Spleen (tissue), 11 donors: ENCODE data around the gene INSL4. TPM values are rescaled to one million over a fixed set of nuclear protein-coding genes. Genes with fewer than 3 reads are reported as not detected.

Experiments used
- DNase-seq: peaks from one replicate; pipeline ENCODE4 v3.0.0-alpha.2; 2020
- H3K27ac ChIP-seq, 8 donors: fragments of 200-600 bp; sonication (generic) in 7 of 8; 1 replicate in 4 of 8; 2 replicates in 4 of 8; pipeline versions ENCODE4 v1.5.0 to v1.8.0; 2016 to 2021; ENCODE audit warnings: inconsistent platforms in 4 of 8, mild to moderate bottlenecking in 4 of 8, moderate library complexity in 1 of 8
- H3K27me3 ChIP-seq, 7 donors: fragments of 200-600 bp; sonication (generic) in 6 of 7; replicated peaks in 1 of 7; 1 replicate in 4 of 7; 2 replicates in 3 of 7; pipeline versions ENCODE4 v1.5.0 to v1.8.0; 2016 to 2021; ENCODE audit warnings: inconsistent platforms in 3 of 7, mild to moderate bottlenecking in 1 of 7
- H3K36me3 ChIP-seq, 6 donors: fragments of 200-600 bp; sonication (generic) in 5 of 6; 1 replicate in 4 of 6; 2 replicates in 2 of 6; pipeline versions ENCODE4 v1.5.0 to v1.8.0; 2016 to 2021; ENCODE audit warnings: inconsistent platforms in 2 of 6
- H3K4me1 ChIP-seq, 6 donors: fragments of 200-600 bp; sonication (generic) in 5 of 6; 1 replicate in 3 of 6; 2 replicates in 3 of 6; pipeline versions ENCODE4 v1.5.0 to v1.8.0; 2016 to 2021; ENCODE audit warnings: inconsistent platforms in 3 of 6
- H3K4me3 ChIP-seq, 8 donors: fragments of 200-600 bp; sonication (generic) in 7 of 8; 1 replicate in 4 of 8; 2 replicates in 4 of 8; pipeline versions ENCODE4 v1.5.0 to v1.8.0; 2016 to 2021; ENCODE audit warnings: inconsistent platforms in 4 of 8, mild to moderate bottlenecking in 4 of 8, moderate library complexity in 2 of 8
- H3K9me3 ChIP-seq, 8 donors: fragments of 200-600 bp; sonication (generic) in 7 of 8; 1 replicate in 4 of 8; 2 replicates in 4 of 8; pipeline versions ENCODE4 v1.5.0 to v1.8.0; 2016 to 2021; ENCODE audit warnings: inconsistent platforms in 4 of 8
- POLR2A ChIP-seq, 3 donors: fragments of 450-650 bp; IDR thresholded peaks; one replicate each; pipeline ENCODE4 v1.5.1; 2017; ENCODE audit warnings: antibody characterized with exemption in 3 of 3, mild to moderate bottlenecking in 1 of 3
- POLR2AphosphoS5 ChIP-seq, 3 donors: sonication (generic); formaldehyde crosslinking; IDR thresholded peaks; one replicate each; pipeline ENCODE4 v1.5.1; 2017; ENCODE audit warnings: antibody characterized with exemption in 3 of 3
- WGBS, 5 donors: extraction: QIAGEN DNeasy Blood & Tissue Kit in 3 of 5; methylation state at CpG; one replicate each; pipeline versions ENCODE4 v1.1.5 to v1.1.7; 2013 to 2018; 5-methylcytosine and 5-hydroxymethylcytosine counted together
- intact Hi-C: fragments of 100-400 bp; cut with DNase I; formaldehyde crosslinking; loops from one replicate; pipeline ENCODE4 v1.15.0; 2023; ENCODE audit warnings: low total_unique reads
- polyA plus RNA-seq, 3 donors: library from polyadenylated mRNA; stranded (reverse); fragments of 200-250 nt; gene quantifications; one replicate each; pipeline ENCODE4 v1.2.1, GENCODE V29; 2013
- total RNA-seq, 7 donors: library from RNA; depleted of rRNA in 3 of 7; stranded (reverse); fragments of >200 nt in 3 of 7; fragmentation: NEBNext Ultra II Directional in 4 of 7; extraction: Animal tissue kit (Norgen Biotek cat#: 25700) in 4 of 7; gene quantifications; one replicate each; pipeline versions ENCODE4 v1.1.0 to v1.2.1, GENCODE V29; 2016 to 2021
- TF ChIP-seq, protein P1 (sequence below), 11 experiments: fragments of 200-600 bp in 7 of 11; fragments of 450-650 bp in 4 of 11; sonication (generic) in 4 of 11; IDR thresholded peaks in 8 of 11; conservative IDR thresholded peaks in 3 of 11; 1 replicate in 7 of 11; 2 replicates in 4 of 11; pipeline versions ENCODE4 v1.4.0 to v1.8.0; 2016 to 2021; ENCODE audit warnings: antibody characterized with exemption in 11 of 11, inconsistent platforms in 4 of 11, mild to moderate bottlenecking in 1 of 11
- donor health status: healthy with polysubstance abuse.
- donor health status: DM: no; HTN: no; CAD: no; lungs with moderate emphysema.
- donor health status: DM: no; HTN: no; CAD: no.
- donor health status: Bipolar disorder and iron deficiency.
- donor health status: healthy.
- donor health status: DM: no; HTN: no; CAD: no.
- donor health status: DM: yes; HTN: yes; CAD: no.

Gene INSL4
- total and polyA plus RNA-seq, 10 donors: not detected

- no peak overlapping the region for H3K27ac ChIP-seq
- no peak overlapping the region for H3K4me3 ChIP-seq
- 24 to 34% (median 27%) methylated on average over 8 of the region's 8 CpGs for WGBS, 5 donors
- H3K36me3 ChIP-seq: no peaks in the 10 kb centered on the region
- peaks cover 0 to 6% (median 0%) of the 10 kb centered on the region in 6 donors for H3K4me1 ChIP-seq
- no peaks in the 10 kb centered on the region for H3K9me3 ChIP-seq
- TF ChIP-seq, protein P1, sequence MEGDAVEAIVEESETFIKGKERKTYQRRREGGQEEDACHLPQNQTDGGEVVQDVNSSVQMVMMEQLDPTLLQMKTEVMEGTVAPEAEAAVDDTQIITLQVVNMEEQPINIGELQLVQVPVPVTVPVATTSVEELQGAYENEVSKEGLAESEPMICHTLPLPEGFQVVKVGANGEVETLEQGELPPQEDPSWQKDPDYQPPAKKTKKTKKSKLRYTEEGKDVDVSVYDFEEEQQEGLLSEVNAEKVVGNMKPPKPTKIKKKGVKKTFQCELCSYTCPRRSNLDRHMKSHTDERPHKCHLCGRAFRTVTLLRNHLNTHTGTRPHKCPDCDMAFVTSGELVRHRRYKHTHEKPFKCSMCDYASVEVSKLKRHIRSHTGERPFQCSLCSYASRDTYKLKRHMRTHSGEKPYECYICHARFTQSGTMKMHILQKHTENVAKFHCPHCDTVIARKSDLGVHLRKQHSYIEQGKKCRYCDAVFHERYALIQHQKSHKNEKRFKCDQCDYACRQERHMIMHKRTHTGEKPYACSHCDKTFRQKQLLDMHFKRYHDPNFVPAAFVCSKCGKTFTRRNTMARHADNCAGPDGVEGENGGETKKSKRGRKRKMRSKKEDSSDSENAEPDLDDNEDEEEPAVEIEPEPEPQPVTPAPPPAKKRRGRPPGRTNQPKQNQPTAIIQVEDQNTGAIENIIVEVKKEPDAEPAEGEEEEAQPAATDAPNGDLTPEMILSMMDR (IDR thresholded peaks at IDR 0.05 in 8 of 11, conservative IDR thresholded peaks at IDR 0.05 in 3 of 11): peak; percentile 62 to 86 (median 72)
- TF ChIP-seq POLR2AphosphoS5 (IDR thresholded peaks at IDR 0.05) (no peak), POLR2A (IDR thresholded peaks at IDR 0.05) (no peak)
- DNase-seq: no peak
- H3K27me3 ChIP-seq: no peaks in the 10 kb centered on the region
- intact Hi-C loops: loop anchor here (5.0 kb wide), 2 partner anchors 241 to 416 kb away; no protein-coding TSS in a partner anchor
Observed at GRCh38 chr9:5186416-5187169, 44.6 kb upstream of the INSL4 start.

- Histone ChIP-seq H3K9me3 (no peaks in the 10 kb centered on the region), H3K27ac (no peak overlapping the region), H3K4me3 (no peak overlapping the region), H3K27me3 (no peaks in the 10 kb centered on the region), H3K4me1 (peaks cover 0 to 6% (median 0%) of the 10 kb centered on the region in 6 donors), H3K36me3 (no peaks in the 10 kb centered on the region)
- TF ChIP-seq, protein P1 (IDR thresholded peaks at IDR 0.05 in 8 of 11, conservative IDR thresholded peaks at IDR 0.05 in 3 of 11): no peak
- no peak for TF ChIP-seq POLR2AphosphoS5 (IDR thresholded peaks at IDR 0.05)
- TF ChIP-seq POLR2A (IDR thresholded peaks at IDR 0.05): no peak
- DNase-seq: no peak
- WGBS, 5 donors: 70 to 85% (median 83%) methylated on average over 8 to 10 of the region's 10 CpGs
- intact Hi-C loops: loop anchor here (5.0 kb wide), 2 partner anchors 239 to 414 kb away; no protein-coding TSS in a partner anchor
Observed at GRCh38 chr9:5188060-5188984, 42.9 kb upstream of the INSL4 start.

- H3K27me3 ChIP-seq: no peaks in the 10 kb centered on the region
- intact Hi-C loops: no loop called here
- H3K27ac ChIP-seq: no peak overlapping the region
- no peaks in the 10 kb centered on the region for H3K9me3 ChIP-seq
- no peak for DNase-seq
- no peak for TF ChIP-seq POLR2A (IDR thresholded peaks at IDR 0.05)
- TF ChIP-seq, protein P1 (IDR thresholded peaks at IDR 0.05 in 8 of 11, conservative IDR thresholded peaks at IDR 0.05 in 3 of 11): no peak
- TF ChIP-seq POLR2AphosphoS5 (IDR thresholded peaks at IDR 0.05): no peak
- WGBS, 5 donors: 86 to 94% (median 91%) methylated on average over 3 of the region's 3 CpGs
- H3K36me3 ChIP-seq: no peaks in the 10 kb centered on the region
- no peak overlapping the region for H3K4me3 ChIP-seq
- H3K4me1 ChIP-seq: no peaks in the 10 kb centered on the region
Observed at GRCh38 chr9:5191985-5192384, 39.2 kb upstream of the INSL4 start.
